ENCODE measurements around the gene THBS2.

GRCh38 chr6:169296622-169297021 is 43.0 kb upstream of the THBS2 start:
- TF ChIP-seq POLR2A (IDR thresholded peaks at IDR 0.05) (no peak), CTCF (IDR thresholded peaks at IDR 0.05 in 4 of 5, conservative IDR thresholded peaks at IDR 0.05 in 1 of 5) (no peak)
